Parathyroid adenoma (tissue), 2 donors: ENCODE data around the gene INKA1.

ENCODE experiments used
- H2AFZ ChIP-seq: fragments of 300-600 bp; sonication (generic); one replicate; pipeline ENCODE4 v1.7.0; 2017; ENCODE audit warnings: antibody characterized with exemption, mild to moderate bottlenecking
- H3K27ac ChIP-seq: fragments of 300-600 bp; sonication (generic); one replicate; pipeline ENCODE4 v1.7.0; 2017
- H3K27me3 ChIP-seq: fragments of 300-600 bp; sonication (generic); one replicate; pipeline ENCODE4 v1.7.0; 2017; ENCODE audit warnings: low read length; ENCODE audit not compliant: control insufficient read depth, insufficient read depth
- H3K36me3 ChIP-seq: fragments of 300-600 bp; sonication (generic); one replicate; pipeline ENCODE4 v1.7.0; 2017; ENCODE audit warnings: low read length; ENCODE audit not compliant: control insufficient read depth, insufficient read depth
- H3K4me1 ChIP-seq: fragments of 300-600 bp; sonication (generic); one replicate; pipeline ENCODE4 v1.7.0; 2017; ENCODE audit warnings: control low read depth
- H3K4me2 ChIP-seq: fragments of 300-600 bp; sonication (generic); one replicate; pipeline ENCODE4 v1.7.0; 2017; ENCODE audit warnings: low read length
- H3K4me3 ChIP-seq: fragments of 300-600 bp; sonication (generic); one replicate; pipeline ENCODE4 v1.7.0; 2017; ENCODE audit warnings: low read depth, low read length
- H3K79me2 ChIP-seq: fragments of 300-600 bp; sonication (generic); one replicate; pipeline ENCODE4 v1.7.0; 2017; ENCODE audit warnings: control low read depth
- H3K9ac ChIP-seq: fragments of 300-600 bp; sonication (generic); one replicate; pipeline ENCODE4 v1.7.0; 2017; ENCODE audit warnings: mild to moderate bottlenecking
- H3K9me3 ChIP-seq: fragments of 300-600 bp; sonication (generic); one replicate; pipeline ENCODE4 v1.7.0; 2017; ENCODE audit warnings: low read length; ENCODE audit not compliant: control insufficient read depth
- CTCF ChIP-seq: fragments of 300-600 bp; sonication (generic); IDR thresholded peaks from one replicate; pipeline ENCODE4 v1.7.0; 2017; ENCODE audit warnings: antibody characterized with exemption, mild to moderate bottlenecking
- donor health status: primary hyperparathyroidism.

INKA1 gene

GRCh38 chr3:49842843-49843517, 39.9 kb downstream of the INKA1 start:
- H3K79me2 ChIP-seq: no peaks in the 10 kb centered on the region
- H3K4me1 ChIP-seq: no peaks in the 10 kb centered on the region
- no peaks in the 10 kb centered on the region for H3K27me3 ChIP-seq
- no peak overlapping the region for H3K9ac ChIP-seq
- H3K9me3 ChIP-seq: no peaks in the 10 kb centered on the region
- no peak overlapping the region for H2AFZ ChIP-seq
- no peak overlapping the region for H3K4me3 ChIP-seq
- no peaks in the 10 kb centered on the region for H3K36me3 ChIP-seq
- H3K27ac ChIP-seq: no peak overlapping the region
- no peak for TF ChIP-seq CTCF
- H3K4me2 ChIP-seq: no peak overlapping the region

GRCh38 chr3:49844464-49845183, 41.6 kb downstream of the INKA1 start:
- Histone ChIP-seq H3K4me1 (no peaks in the 10 kb centered on the region), H3K27me3 (no peaks in the 10 kb centered on the region), H3K4me2 (no peak overlapping the region), H3K9me3 (no peaks in the 10 kb centered on the region), H3K4me3 (no peak overlapping the region), H2AFZ (no peak overlapping the region), H3K36me3 (no peaks in the 10 kb centered on the region), H3K79me2 (no peaks in the 10 kb centered on the region), H3K27ac (no peak overlapping the region), H3K9ac (no peak overlapping the region)
- TF ChIP-seq CTCF: no peak

- Histone ChIP-seq H3K27ac (no peak overlapping the region), H3K36me3 (no peaks in the 10 kb centered on the region), H3K4me1 (no peaks in the 10 kb centered on the region), H3K27me3 (no peaks in the 10 kb centered on the region), H3K9me3 (no peaks in the 10 kb centered on the region), H3K79me2 (no peaks in the 10 kb centered on the region), H2AFZ (no peak overlapping the region), H3K9ac (no peak overlapping the region), H3K4me2 (no peak overlapping the region), H3K4me3 (no peak overlapping the region)
- no peak for TF ChIP-seq CTCF
These were observed 42.6 kb downstream of the INKA1 start for GRCh38 chr3:49845694-49846093.
